GM12878 (cell line): ENCODE data around the gene LSP1. TPM values are rescaled to one million over a fixed set of nuclear protein-coding genes. Genes with fewer than 3 reads are reported as not detected.

Experiments
- ATAC-seq: fragments of 200-7000 bp; cut with Tn5 transposase; 3 replicates; pipeline ENCODE4 v1.9.1; 2020; ENCODE audit warnings: mild to moderate bottlenecking, moderate library complexity
- BruUV-seq: library from RNA; stranded (reverse); fragments of 400-500 nt; replicated peaks from 2 replicates; lab custom pipeline; 2021; lab: Mats Ljungman, UMichigan
- CTCF ChIA-PET: fragments of 300-600 bp; sonication (Branson Sonifier 250); formaldehyde crosslinking; extraction: SDS; loops from one replicate; lab custom pipeline; 2021; ENCODE audit warnings: inconsistent platforms; lab: Yijun Ruan, JAX
- POLR2A ChIA-PET: fragments of 350-600 bp; formaldehyde crosslinking; extraction: SDS; loops from one replicate; lab custom pipeline; 2021; ENCODE audit warnings: inconsistent platforms; lab: Charles Lee
- RAD21 ChIA-PET: fragments of 300-600 bp; sonication (Branson Sonifier 250); formaldehyde crosslinking; loops from one replicate; lab custom pipeline; 2023; ENCODE audit warnings: antibody characterized with exemption; ENCODE audit not compliant: unreplicated experiment; lab: Charles Lee
- SMC1A ChIA-PET: fragments of 300-600 bp; sonication (Branson Sonifier 250); formaldehyde crosslinking; loops from one replicate; lab custom pipeline; 2023; ENCODE audit not compliant: unreplicated experiment, uncharacterized antibody; lab: Charles Lee
- DNase-seq: peaks from one replicate; pipeline ENCODE4 v3.0.0-alpha.2; 2011; ENCODE audit warnings: low read depth, low spot score
- FAIRE-seq: peaks from 3 replicates; lab custom pipeline; 2011; peaks lifted over from hg19 to GRCh38; lab: Jason Lieb, UNC
- H2AFZ ChIP-seq: 2 replicates; pipeline ENCODE4 v1.6.0; 2011; ENCODE audit warnings: low read depth, low read length, control low read depth; ENCODE audit not compliant: control insufficient read depth
- H3K27ac ChIP-seq: 2 replicates; pipeline ENCODE4 v1.5.1; 2011; ENCODE audit warnings: control low read depth; ENCODE audit not compliant: control insufficient read depth, insufficient read depth
- H3K27me3 ChIP-seq, 2 experiments: replicated peaks in 1 of 2; 2 replicates each; pipeline versions ENCODE4 v1.6.0 to v1.6.1; 2011; ENCODE audit warnings: low read length in 1 of 2; ENCODE audit not compliant: control insufficient read depth in 2 of 2, insufficient read depth in 2 of 2
- H3K36me3 ChIP-seq, 2 experiments: 2 replicates each; pipeline ENCODE4 v1.5.1; 2011; ENCODE audit warnings: low read length in 1 of 2; ENCODE audit not compliant: control insufficient read depth in 2 of 2, insufficient read depth in 2 of 2
- H3K4me1 ChIP-seq: 2 replicates; pipeline ENCODE4 v1.6.1; 2011; ENCODE audit warnings: mild to moderate bottlenecking, low read length, moderate library complexity, mixed read lengths; ENCODE audit not compliant: control insufficient read depth, insufficient read depth
- H3K4me2 ChIP-seq: 2 replicates; pipeline ENCODE4 v1.6.0; 2011; ENCODE audit warnings: control low read depth; ENCODE audit not compliant: control insufficient read depth, insufficient read depth
- H3K4me3 ChIP-seq: fragments of 200-600 bp; sonication (generic); 2 replicates; pipeline ENCODE4 v1.5.1; 2016
- H3K79me2 ChIP-seq: 2 replicates; pipeline ENCODE4 v1.6.0; 2011; ENCODE audit warnings: low read length; ENCODE audit not compliant: control insufficient read depth, insufficient read depth
- H3K9ac ChIP-seq: 2 replicates; pipeline ENCODE4 v1.8.0; 2011; ENCODE audit warnings: low read length, control low read depth, mixed read lengths; ENCODE audit not compliant: control insufficient read depth, insufficient read depth
- H3K9me3 ChIP-seq: replicated peaks from 3 replicates; pipeline ENCODE4 v1.5.1; 2011; ENCODE audit warnings: mild to moderate bottlenecking, low read length; ENCODE audit not compliant: control insufficient read depth, insufficient read depth
- H4K20me1 ChIP-seq: 2 replicates; pipeline ENCODE4 v1.6.0; 2011; ENCODE audit not compliant: control insufficient read depth, insufficient read depth
- TCF12 ChIP-seq: IDR thresholded peaks from 2 replicates; pipeline ENCODE4 v1.6.1; 2011; ENCODE audit warnings: low read depth, mild to moderate bottlenecking, low read length
- TCF7 ChIP-seq: IDR thresholded peaks from 2 replicates; pipeline ENCODE4 v1.6.1; 2014; ENCODE audit warnings: antibody characterized with exemption, borderline replicate concordance
- WGBS: methylation state at CpG from one replicate; pipeline ENCODE4 v1.1.6; 2016; ENCODE audit warnings: low lambda C conversion rate; ENCODE audit not compliant: insufficient replicate concordance, insufficient coverage; ENCODE audit errors: missing lambda C conversion rate; 5-methylcytosine and 5-hydroxymethylcytosine counted together
- in situ Hi-C: fragments of 300-500 bp; cut with MboI; formaldehyde crosslinking; loops from 9 replicates; pipeline ENCODE4 v1.14.3; 2018; ENCODE audit warnings: mixed read lengths
- intact Hi-C: fragments of 100-400 bp; cut with micrococcal nuclease; formaldehyde crosslinking; loops from one replicate; pipeline ENCODE4 v1.14.2; 2022; ENCODE audit not compliant: unreplicated experiment
- polyA plus RNA-seq, 11 experiments: library from polyadenylated mRNA; depleted of rRNA in 4 of 11; unstranded in 6 of 11; stranded (reverse) in 5 of 11; fragments of >200 nt; fragmentation: Nextera tagmentation in 4 of 11; fragmentation: Illumina TruSeq in 1 of 11; extraction: Ambion mirVana in 4 of 11; extraction: Trizol in 1 of 11; gene quantifications; 1 replicate in 1 of 11; 2 replicates in 10 of 11; pipeline versions ENCODE4 v1.2.1 to v1.2.3, GENCODE V29; 2011 to 2016; ENCODE audit warnings: inconsistent platforms in 2 of 11, missing spikeins in 2 of 11, low read depth in 1 of 11
- total RNA-seq, 4 experiments: library from RNA; depleted of rRNA in 3 of 4; stranded (reverse); fragments of >200 nt in 3 of 4; fragmentation: Illumina TruSeq in 1 of 4; extraction: Trizol in 1 of 4; gene quantifications; 2 replicates each; pipeline versions ENCODE4 v1.2.1 to v1.2.3, GENCODE V29; 2013 to 2021
- TF ChIP-seq, protein P1 (sequence below): IDR thresholded peaks from 2 replicates; pipeline ENCODE4 v1.6.1; 2012; ENCODE audit warnings: mild to moderate bottlenecking, low read depth, low read length
- TF ChIP-seq, protein P2 (sequence below): fragments of 450-650 bp; conservative IDR thresholded peaks from 2 replicates; pipeline ENCODE4 v1.6.1; 2017; ENCODE audit warnings: mild to moderate bottlenecking, moderate library complexity

Gene LSP1
- total and polyA plus RNA-seq, 10 of the 15 experiments (the other 5 are each of a cell fraction or from before 2014, with no cell fraction given): 19.2 to 488 (median 369) TPM

DNA sequence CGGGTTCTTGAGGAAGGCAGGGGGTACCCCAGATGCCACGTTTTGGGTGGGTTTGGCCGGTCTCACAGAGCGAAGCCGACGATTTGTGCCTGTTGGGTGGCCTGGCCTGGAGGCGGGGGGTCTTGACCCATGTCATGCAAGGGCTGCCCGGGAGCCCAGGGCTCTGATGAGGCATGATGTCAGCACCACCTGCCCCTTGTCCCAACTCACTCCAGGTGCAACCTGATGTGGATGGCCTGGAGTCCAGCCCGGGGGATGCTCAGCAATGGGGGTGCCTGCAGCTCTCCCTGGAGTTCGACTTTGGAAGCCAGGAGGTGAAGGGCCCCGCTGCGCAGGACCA lies 17.2 kb upstream of the LSP1 start:
- Histone ChIP-seq H3K4me2 (no peak overlapping the region), H4K20me1 (no peaks in the 10 kb centered on the region), H3K27me3 (no peaks in the 10 kb centered on the region; a peak in 2 of 4 replicates), H3K79me2 (no peaks in the 10 kb centered on the region), H3K9me3 (no peaks in the 10 kb centered on the region), H3K9ac (no peak overlapping the region), H3K4me1 (peaks cover 15% of the 10 kb centered on the region), H3K36me3 (no peaks in the 10 kb centered on the region), H3K27ac (no peak overlapping the region), H2AFZ (no peak overlapping the region), H3K4me3 (no peak overlapping the region)
- FAIRE-seq (no peak), DNase-seq (no peak), ATAC-seq (no peak)
- WGBS: 16% methylated on average over 12 of the region's 12 CpGs
- ChIA-PET CTCF (interaction anchor here (1.1 to 1.8 kb wide), 4 partner anchors 142 to 317 kb away, joined by 3 to 9 read pairs (median 4); no protein-coding TSS in a partner anchor), RAD21 (interaction anchor here (1.0 to 7.5 kb wide), 5 partner anchors 47 to 316 kb away, joined by 3 to 107 read pairs (median 6); no protein-coding TSS in a partner anchor), POLR2A (no interaction called here), SMC1A (interaction anchor here (3.6 kb wide), 1 partner anchor 166 kb away, joined by 17 read pairs; no protein-coding TSS in a partner anchor)
- no TSS peak for BruUV-seq
- intact Hi-C loops (loop anchor here (5.0 kb wide), 1 partner anchor 52 kb away; no protein-coding TSS in a partner anchor), in situ Hi-C loops (no loop called here)
- TF ChIP-seq, protein P1, sequence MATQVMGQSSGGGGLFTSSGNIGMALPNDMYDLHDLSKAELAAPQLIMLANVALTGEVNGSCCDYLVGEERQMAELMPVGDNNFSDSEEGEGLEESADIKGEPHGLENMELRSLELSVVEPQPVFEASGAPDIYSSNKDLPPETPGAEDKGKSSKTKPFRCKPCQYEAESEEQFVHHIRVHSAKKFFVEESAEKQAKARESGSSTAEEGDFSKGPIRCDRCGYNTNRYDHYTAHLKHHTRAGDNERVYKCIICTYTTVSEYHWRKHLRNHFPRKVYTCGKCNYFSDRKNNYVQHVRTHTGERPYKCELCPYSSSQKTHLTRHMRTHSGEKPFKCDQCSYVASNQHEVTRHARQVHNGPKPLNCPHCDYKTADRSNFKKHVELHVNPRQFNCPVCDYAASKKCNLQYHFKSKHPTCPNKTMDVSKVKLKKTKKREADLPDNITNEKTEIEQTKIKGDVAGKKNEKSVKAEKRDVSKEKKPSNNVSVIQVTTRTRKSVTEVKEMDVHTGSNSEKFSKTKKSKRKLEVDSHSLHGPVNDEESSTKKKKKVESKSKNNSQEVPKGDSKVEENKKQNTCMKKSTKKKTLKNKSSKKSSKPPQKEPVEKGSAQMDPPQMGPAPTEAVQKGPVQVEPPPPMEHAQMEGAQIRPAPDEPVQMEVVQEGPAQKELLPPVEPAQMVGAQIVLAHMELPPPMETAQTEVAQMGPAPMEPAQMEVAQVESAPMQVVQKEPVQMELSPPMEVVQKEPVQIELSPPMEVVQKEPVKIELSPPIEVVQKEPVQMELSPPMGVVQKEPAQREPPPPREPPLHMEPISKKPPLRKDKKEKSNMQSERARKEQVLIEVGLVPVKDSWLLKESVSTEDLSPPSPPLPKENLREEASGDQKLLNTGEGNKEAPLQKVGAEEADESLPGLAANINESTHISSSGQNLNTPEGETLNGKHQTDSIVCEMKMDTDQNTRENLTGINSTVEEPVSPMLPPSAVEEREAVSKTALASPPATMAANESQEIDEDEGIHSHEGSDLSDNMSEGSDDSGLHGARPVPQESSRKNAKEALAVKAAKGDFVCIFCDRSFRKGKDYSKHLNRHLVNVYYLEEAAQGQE: no peak
- TF ChIP-seq TCF7 (no peak), TCF12 (no peak)
- TF ChIP-seq, protein P2, sequence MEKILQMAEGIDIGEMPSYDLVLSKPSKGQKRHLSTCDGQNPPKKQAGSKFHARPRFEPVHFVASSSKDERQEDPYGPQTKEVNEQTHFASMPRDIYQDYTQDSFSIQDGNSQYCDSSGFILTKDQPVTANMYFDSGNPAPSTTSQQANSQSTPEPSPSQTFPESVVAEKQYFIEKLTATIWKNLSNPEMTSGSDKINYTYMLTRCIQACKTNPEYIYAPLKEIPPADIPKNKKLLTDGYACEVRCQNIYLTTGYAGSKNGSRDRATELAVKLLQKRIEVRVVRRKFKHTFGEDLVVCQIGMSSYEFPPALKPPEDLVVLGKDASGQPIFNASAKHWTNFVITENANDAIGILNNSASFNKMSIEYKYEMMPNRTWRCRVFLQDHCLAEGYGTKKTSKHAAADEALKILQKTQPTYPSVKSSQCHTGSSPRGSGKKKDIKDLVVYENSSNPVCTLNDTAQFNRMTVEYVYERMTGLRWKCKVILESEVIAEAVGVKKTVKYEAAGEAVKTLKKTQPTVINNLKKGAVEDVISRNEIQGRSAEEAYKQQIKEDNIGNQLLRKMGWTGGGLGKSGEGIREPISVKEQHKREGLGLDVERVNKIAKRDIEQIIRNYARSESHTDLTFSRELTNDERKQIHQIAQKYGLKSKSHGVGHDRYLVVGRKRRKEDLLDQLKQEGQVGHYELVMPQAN: no peak
